WERI-Rb-1 (cell line): ENCODE data around the gene RERE.

Experiments used
- DNase-seq: peaks from one replicate; pipeline ENCODE4 v3.0.0-alpha.2; 2020
- H3K27ac ChIP-seq: fragments of 250-450 bp; sonication (Bioruptor Pico); 2 replicates; pipeline ENCODE4 v1.5.1; 2020; ENCODE audit warnings: mild to moderate bottlenecking, moderate library complexity
- H3K27me3 ChIP-seq: fragments of 250-450 bp; sonication (Bioruptor Pico); 2 replicates; pipeline ENCODE4 v1.5.1; 2021; ENCODE audit warnings: mild to moderate bottlenecking, low read depth, moderate library complexity; ENCODE audit not compliant: insufficient read depth, severe bottlenecking
- H3K36me3 ChIP-seq: fragments of 250-450 bp; sonication (Bioruptor Pico); 2 replicates; pipeline ENCODE4 v1.5.1; 2020; ENCODE audit warnings: mild to moderate bottlenecking, moderate library complexity
- H3K4me3 ChIP-seq: 2 replicates; pipeline ENCODE4 v1.5.1; 2011; ENCODE audit warnings: low read depth, mild to moderate bottlenecking, control low read depth, low read length
- H3K9me3 ChIP-seq: fragments of 250-450 bp; sonication (Bioruptor Pico); 2 replicates; pipeline ENCODE4 v1.5.1; 2021; ENCODE audit warnings: mild to moderate bottlenecking, moderate library complexity; ENCODE audit not compliant: severe bottlenecking
- CTCF ChIP-seq: IDR thresholded peaks from 2 replicates; pipeline ENCODE4 v1.5.1; 2011; ENCODE audit warnings: low read depth, mild to moderate bottlenecking, control low read depth, inconsistent platforms, low read length

The RERE gene

GRCh38 chr1:8377271-8377981 is 440.0 kb downstream of the RERE start:
- TF ChIP-seq CTCF = no peak
- Histone ChIP-seq H3K27me3 (no peaks in the 10 kb centered on the region), H3K36me3 (peaks cover 46% of the 10 kb centered on the region), H3K27ac (no peak overlapping the region), H3K9me3 (no peaks in the 10 kb centered on the region), H3K4me3 (no peak overlapping the region)
- DNase-seq = no peak

GRCh38 chr1:8376358-8376840 is 441.0 kb downstream of the RERE start:
- no peak for TF ChIP-seq CTCF
- no peak for DNase-seq
- Histone ChIP-seq H3K36me3 (peaks cover 44% of the 10 kb centered on the region), H3K27ac (no peak overlapping the region), H3K9me3 (no peaks in the 10 kb centered on the region), H3K4me3 (no peak overlapping the region), H3K27me3 (no peaks in the 10 kb centered on the region)

GRCh38 chr1:8374812-8375211 is 442.6 kb downstream of the RERE start:
- H3K9me3 ChIP-seq = no peaks in the 10 kb centered on the region
- H3K4me3 ChIP-seq = peak overlapping the region; percentile 34
- H3K36me3 ChIP-seq = peaks cover 44% of the 10 kb centered on the region
- no peaks in the 10 kb centered on the region for H3K27me3 ChIP-seq
- H3K27ac ChIP-seq = peak overlapping the region; percentile 86
- peak; percentile 74 for DNase-seq
- TF ChIP-seq CTCF = peak; percentile 66

- Histone ChIP-seq H3K36me3 (peaks cover 44% of the 10 kb centered on the region), H3K27ac (peak overlapping the region; percentile 86), H3K27me3 (no peaks in the 10 kb centered on the region), H3K9me3 (no peaks in the 10 kb centered on the region), H3K4me3 (peak overlapping the region; percentile 34)
- no peak for TF ChIP-seq CTCF
- peak; percentile 81 for DNase-seq
Observed at GRCh38 chr1:8374356-8374755, 443.1 kb downstream of the RERE start.

- Histone ChIP-seq H3K9me3 (no peaks in the 10 kb centered on the region), H3K4me3 (peak overlapping the region; percentile 34), H3K36me3 (peaks cover 48% of the 10 kb centered on the region), H3K27ac (peak overlapping the region; percentile 86), H3K27me3 (no peaks in the 10 kb centered on the region)
- peak; percentile 80 for DNase-seq
- TF ChIP-seq CTCF = no peak
Observed at GRCh38 chr1:8373581-8374241, 443.7 kb downstream of the RERE start.
